KMS-11 (cell line): ENCODE data around the gene ATAT1.

Experiments used
- H2AFZ ChIP-seq: fragments of 200-600 bp; sonication (generic); 2 replicates; pipeline ENCODE4 v1.6.1; 2016; ENCODE audit warnings: antibody characterized with exemption, mixed run types, low read depth
- H3K27ac ChIP-seq: fragments of 200-600 bp; sonication (generic); 2 replicates; pipeline ENCODE4 v1.6.1; 2016; ENCODE audit warnings: mild to moderate bottlenecking, mixed run types
- H3K27me3 ChIP-seq: fragments of 200-600 bp; sonication (generic); 2 replicates; pipeline ENCODE4 v1.6.1; 2017; ENCODE audit warnings: mild to moderate bottlenecking, low read depth, mixed run types, moderate library complexity; ENCODE audit not compliant: insufficient read depth
- H3K36me3 ChIP-seq: fragments of 200-600 bp; sonication (generic); 2 replicates; pipeline ENCODE4 v1.6.1; 2017; ENCODE audit warnings: mild to moderate bottlenecking, mixed run types; ENCODE audit not compliant: insufficient read depth
- H3K4me1 ChIP-seq: fragments of 200-600 bp; sonication (generic); 2 replicates; pipeline ENCODE4 v1.6.1; 2016; ENCODE audit warnings: mild to moderate bottlenecking, low read depth, mixed run types; ENCODE audit not compliant: poor library complexity, severe bottlenecking
- H3K4me2 ChIP-seq: fragments of 200-600 bp; sonication (generic); 2 replicates; pipeline ENCODE4 v1.7.0; 2016; ENCODE audit warnings: mild to moderate bottlenecking, mixed run types
- H3K4me3 ChIP-seq: fragments of 200-600 bp; sonication (generic); IDR thresholded peaks from 2 replicates; pipeline ENCODE4 v1.6.1; 2017; ENCODE audit warnings: low read depth, low read length, mixed read lengths; ENCODE audit not compliant: insufficient read depth
- H3K79me2 ChIP-seq: fragments of 200-600 bp; sonication (generic); 2 replicates; pipeline ENCODE4 v1.6.1; 2016; ENCODE audit warnings: low read depth, mixed run types; ENCODE audit not compliant: insufficient read depth
- H3K9ac ChIP-seq: fragments of 200-600 bp; sonication (generic); 2 replicates; pipeline ENCODE4 v1.6.1; 2016; ENCODE audit warnings: mild to moderate bottlenecking, mixed run types
- H4K20me1 ChIP-seq: fragments of 200-600 bp; sonication (generic); 2 replicates; pipeline ENCODE4 v1.6.1; 2016; ENCODE audit warnings: mild to moderate bottlenecking, mixed run types; ENCODE audit not compliant: insufficient read depth
- CTCF ChIP-seq: fragments of 200-600 bp; sonication (generic); conservative IDR thresholded peaks from 2 replicates; pipeline ENCODE4 v1.6.1; 2017; ENCODE audit warnings: low read depth, mild to moderate bottlenecking, antibody characterized with exemption, low read length, moderate library complexity, mixed read lengths

ATAT1 gene

DNA sequence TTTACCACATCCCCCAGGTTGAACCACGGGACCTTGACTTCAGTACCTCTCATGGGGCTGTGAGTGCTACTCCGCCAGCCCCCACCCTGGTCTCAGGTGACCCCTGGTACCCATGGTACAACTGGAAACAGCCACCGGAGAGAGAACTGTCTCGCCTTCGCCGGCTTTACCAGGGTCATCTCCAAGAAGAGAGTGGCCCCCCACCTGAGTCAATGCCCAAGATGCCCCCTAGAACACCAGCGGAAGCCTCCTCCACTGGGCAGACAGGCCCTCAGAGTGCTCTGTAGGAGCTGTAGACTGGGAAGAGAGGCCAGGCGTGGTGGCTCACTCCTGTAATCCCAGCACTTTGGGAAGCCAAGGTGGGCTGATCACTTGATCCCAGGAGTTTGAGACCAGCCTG, 1.2 kb upstream of the ATAT1 start:
- H3K4me3 ChIP-seq, result no peak overlapping the region
- H3K36me3 ChIP-seq, result no peaks in the 10 kb centered on the region
- no peaks in the 10 kb centered on the region for H3K4me1 ChIP-seq
- H4K20me1 ChIP-seq, result no peaks in the 10 kb centered on the region
- no peaks in the 10 kb centered on the region for H3K79me2 ChIP-seq
- H3K9ac ChIP-seq, result no peak overlapping the region
- H2AFZ ChIP-seq, result no peak overlapping the region
- no peak overlapping the region for H3K4me2 ChIP-seq
- no peak overlapping the region for H3K27ac ChIP-seq
- no peak for TF ChIP-seq CTCF
- no peaks in the 10 kb centered on the region for H3K27me3 ChIP-seq

DNA sequence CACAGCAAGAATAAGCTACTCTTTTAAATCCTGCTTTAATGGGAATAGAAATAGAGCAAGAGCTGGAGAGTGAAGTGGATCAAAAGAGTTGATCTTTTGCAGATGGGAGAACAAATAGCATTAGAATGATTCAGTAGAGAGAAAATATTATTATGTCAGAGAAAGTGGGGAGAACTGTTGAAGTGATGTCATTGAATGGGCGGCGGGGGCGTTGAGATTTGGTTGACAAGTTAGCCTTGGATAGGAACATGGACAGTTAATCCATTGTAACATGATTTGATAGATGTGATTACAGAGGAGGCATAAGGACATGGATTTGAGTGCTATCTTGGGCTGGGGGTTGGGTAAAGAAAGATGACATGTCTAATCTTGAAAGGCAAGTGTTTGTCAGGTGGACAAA, 9.2 kb downstream of the ATAT1 start:
- no peak overlapping the region for H3K9ac ChIP-seq
- H3K4me3 ChIP-seq, result no peak overlapping the region
- no peak overlapping the region for H3K4me2 ChIP-seq
- no peak overlapping the region for H2AFZ ChIP-seq
- no peak overlapping the region for H3K27ac ChIP-seq
- H3K79me2 ChIP-seq, result no peaks in the 10 kb centered on the region
- no peaks in the 10 kb centered on the region for H3K27me3 ChIP-seq
- H4K20me1 ChIP-seq, result no peaks in the 10 kb centered on the region
- H3K4me1 ChIP-seq, result no peaks in the 10 kb centered on the region
- H3K36me3 ChIP-seq, result no peaks in the 10 kb centered on the region
- no peak for TF ChIP-seq CTCF

DNA sequence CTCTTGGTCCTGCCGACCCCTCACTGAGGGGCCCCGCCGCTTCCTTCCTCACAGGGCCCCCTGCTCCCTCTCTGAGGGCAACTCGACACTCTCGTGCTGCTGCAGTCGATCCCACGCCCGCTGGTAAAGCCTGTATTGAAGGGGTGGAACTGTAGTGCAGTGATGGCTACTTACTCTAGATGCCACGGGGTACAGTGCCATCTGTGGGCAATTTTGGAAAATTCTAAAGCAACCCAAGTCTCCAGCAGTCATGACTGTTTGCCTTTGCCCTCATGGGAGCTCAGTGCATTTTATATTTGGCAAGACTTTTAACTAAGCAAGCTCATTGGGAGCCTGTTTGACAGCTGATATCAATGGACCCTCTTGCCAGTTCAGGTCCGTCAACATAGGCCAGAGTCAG, 13.8 kb downstream of the ATAT1 start:
- no peak overlapping the region for H2AFZ ChIP-seq
- TF ChIP-seq CTCF, result no peak
- no peak overlapping the region for H3K9ac ChIP-seq
- no peak overlapping the region for H3K4me2 ChIP-seq
- H3K27me3 ChIP-seq, result no peaks in the 10 kb centered on the region
- H3K36me3 ChIP-seq, result no peaks in the 10 kb centered on the region
- H3K4me3 ChIP-seq, result no peak overlapping the region
- H3K27ac ChIP-seq, result no peak overlapping the region
- H3K4me1 ChIP-seq, result no peaks in the 10 kb centered on the region
- H3K79me2 ChIP-seq, result no peaks in the 10 kb centered on the region
- no peaks in the 10 kb centered on the region for H4K20me1 ChIP-seq

DNA sequence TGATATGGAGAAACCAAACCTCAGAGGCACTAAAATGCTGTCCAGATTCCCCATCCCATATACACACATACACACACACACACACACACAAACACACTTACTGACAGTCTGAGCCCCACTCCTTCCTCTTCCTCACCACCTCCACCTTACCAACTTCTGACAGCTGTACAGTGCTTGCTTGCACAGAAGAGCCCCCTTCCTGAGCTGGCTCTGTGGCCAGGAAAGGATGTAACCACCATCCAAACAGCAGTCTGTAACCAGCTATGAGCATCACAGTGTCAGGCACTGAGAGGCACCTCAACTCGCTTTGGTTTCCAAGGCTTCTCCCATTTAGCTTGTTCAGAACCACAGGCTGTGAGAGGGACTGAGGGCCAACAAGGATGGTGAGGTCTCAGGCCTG, 14.4 kb downstream of the ATAT1 start:
- Histone ChIP-seq H3K36me3 (no peaks in the 10 kb centered on the region), H3K4me2 (no peak overlapping the region)
- TF ChIP-seq CTCF, result no peak

GRCh38 chr6:30643656-30644055, 17.0 kb downstream of the ATAT1 start:
- no peak overlapping the region for H3K4me2 ChIP-seq
- no peak overlapping the region for H3K9ac ChIP-seq
- H3K79me2 ChIP-seq, result peaks cover 20% of the 10 kb centered on the region
- H3K27ac ChIP-seq, result no peak overlapping the region
- no peak overlapping the region for H2AFZ ChIP-seq
- H3K36me3 ChIP-seq, result no peaks in the 10 kb centered on the region
- H4K20me1 ChIP-seq, result no peaks in the 10 kb centered on the region
- H3K27me3 ChIP-seq, result no peaks in the 10 kb centered on the region
- no peak overlapping the region for H3K4me3 ChIP-seq
- TF ChIP-seq CTCF, result no peak
- peaks cover 13% of the 10 kb centered on the region for H3K4me1 ChIP-seq

More for the DNA sequence above, 14.4 kb downstream of the ATAT1 start:
- Histone ChIP-seq H3K27ac (no peak overlapping the region), H3K4me1 (no peaks in the 10 kb centered on the region), H3K27me3 (no peaks in the 10 kb centered on the region), H3K9ac (no peak overlapping the region), H2AFZ (no peak overlapping the region), H4K20me1 (no peaks in the 10 kb centered on the region), H3K79me2 (peaks cover 4% of the 10 kb centered on the region; the same call in 1 of the 2 replicates), H3K4me3 (no peak overlapping the region)
